CD4-positive, alpha-beta T cell treated with Interleukin-2 at 100 ng/mL for 4 hours (primary cell): ENCODE data around the gene MOBP.

ENCODE experiments used
- DNase-seq: peaks from one replicate; pipeline ENCODE4 v3.0.0-alpha.2; 2020; ENCODE audit warnings: low spot score

The MOBP gene

GRCh38 chr3:39542588-39542988, 75.1 kb downstream of the MOBP start:
- DNase-seq, result no peak

- no peak for DNase-seq
These were observed 80.8 kb downstream of the MOBP start for GRCh38 chr3:39548282-39548681.

- DNase-seq, result no peak
These were observed 83.0 kb downstream of the MOBP start for GRCh38 chr3:39550354-39551051.
